GM23338 (cell line): Measurements from ENCODE around the gene HARS1. TPM values are rescaled to one million over a fixed set of nuclear protein-coding genes. Genes with fewer than 3 reads are reported as not detected.

Source experiments
- ATAC-seq: fragments of 200-7000 bp; cut with Tn5 transposase; 3 replicates; pipeline ENCODE4 v1.9.1; 2020
- DNase-seq: peaks from one replicate; pipeline ENCODE4 v3.0.0-alpha.2; 2015; ENCODE audit warnings: low spot score
- H2AFZ ChIP-seq: fragments of 200-600 bp; sonication (generic); 2 replicates; pipeline ENCODE4 v1.8.0; 2016; ENCODE audit warnings: antibody characterized with exemption, mild to moderate bottlenecking, moderate library complexity
- H3F3A ChIP-seq: fragments of 200-600 bp; sonication (generic); replicated peaks from 2 replicates; pipeline ENCODE4 v1.8.0; 2017; ENCODE audit warnings: antibody characterized with exemption, mixed run types, low read depth
- H3K27ac ChIP-seq: fragments of 200-600 bp; sonication (generic); 2 replicates; pipeline ENCODE4 v1.6.1; 2016; ENCODE audit warnings: low read depth
- H3K27me3 ChIP-seq: fragments of 200-600 bp; sonication (generic); 2 replicates; pipeline ENCODE4 v1.8.0; 2016; ENCODE audit warnings: mild to moderate bottlenecking, mixed run types, moderate library complexity; ENCODE audit not compliant: insufficient read depth
- H3K36me3 ChIP-seq: fragments of 200-600 bp; sonication (generic); 2 replicates; pipeline ENCODE4 v1.8.0; 2016; ENCODE audit warnings: mild to moderate bottlenecking; ENCODE audit not compliant: insufficient read depth
- H3K4me1 ChIP-seq: fragments of 200-600 bp; sonication (generic); 2 replicates; pipeline ENCODE4 v1.8.0; 2016; ENCODE audit warnings: mild to moderate bottlenecking, moderate library complexity; ENCODE audit not compliant: insufficient read depth
- H3K4me2 ChIP-seq: fragments of 200-600 bp; sonication (generic); 2 replicates; pipeline ENCODE4 v1.7.1; 2017; ENCODE audit warnings: mixed run types
- H3K4me3 ChIP-seq: fragments of 200-600 bp; sonication (generic); 2 replicates; pipeline ENCODE4 v1.6.1; 2016; ENCODE audit warnings: mixed run types
- H3K79me2 ChIP-seq: fragments of 200-600 bp; sonication (generic); replicated peaks from 2 replicates; pipeline ENCODE4 v1.8.0; 2017; ENCODE audit warnings: mild to moderate bottlenecking; ENCODE audit not compliant: insufficient read depth
- H3K9me2 ChIP-seq: fragments of 200-600 bp; sonication (generic); 2 replicates; pipeline ENCODE4 v1.8.0; 2017; ENCODE audit not compliant: insufficient read depth
- H4K20me1 ChIP-seq: fragments of 200-600 bp; sonication (generic); replicated peaks from 2 replicates; pipeline ENCODE4 v1.8.0; 2017; ENCODE audit warnings: mild to moderate bottlenecking; ENCODE audit not compliant: insufficient read depth
- H3K27ac Mint-ChIP-seq: 2 replicates; pipeline ENCODE4 v1.8.0; 2020; ENCODE audit warnings: inconsistent platforms, mild to moderate bottlenecking, moderate library complexity, mixed read lengths
- H3K27me3 Mint-ChIP-seq: 3 replicates; pipeline ENCODE4 v1.8.0; 2022; ENCODE audit warnings: low read depth, mild to moderate bottlenecking, moderate library complexity, mixed read lengths, inconsistent platforms; ENCODE audit not compliant: insufficient read depth, poor library complexity
- H3K36me3 Mint-ChIP-seq: 3 replicates; pipeline ENCODE4 v1.8.0; 2021; ENCODE audit warnings: low read depth, mild to moderate bottlenecking, inconsistent platforms, moderate library complexity, mixed read lengths
- H3K4me1 Mint-ChIP-seq: 3 replicates; pipeline ENCODE4 v1.8.0; 2020; ENCODE audit warnings: mild to moderate bottlenecking, inconsistent platforms, mixed read lengths
- H3K4me3 Mint-ChIP-seq: 3 replicates; pipeline ENCODE4 v1.8.0; 2021; ENCODE audit warnings: moderate library complexity, mild to moderate bottlenecking, inconsistent platforms, mixed read lengths
- H3K9me3 Mint-ChIP-seq: 3 replicates; pipeline ENCODE4 v1.8.0; 2020; ENCODE audit warnings: moderate library complexity, mild to moderate bottlenecking, inconsistent platforms, mixed read lengths
- CREB1 ChIP-seq: fragments of 250-450 bp; sonication (Bioruptor Pico); IDR thresholded peaks from 2 replicates; pipeline ENCODE4 v1.5.0; 2020; ENCODE audit warnings: low read depth, mild to moderate bottlenecking, moderate library complexity
- CTCF ChIP-seq, 2 experiments: fragments of 200-600 bp in 1 of 2; sonication (generic) in 1 of 2; conservative IDR thresholded peaks; 2 replicates each; pipeline versions ENCODE4 v1.5.1 to v1.6.1; 2016 to 2017; ENCODE audit warnings: antibody characterized with exemption in 2 of 2, low read depth in 2 of 2, mild to moderate bottlenecking in 2 of 2, moderate library complexity in 1 of 2
- ETS1 ChIP-seq: IDR thresholded peaks from 2 replicates; pipeline ENCODE4 v1.6.1; 2016; ENCODE audit warnings: antibody characterized with exemption
- NANOG ChIP-seq: IDR thresholded peaks from 2 replicates; pipeline ENCODE4 v1.6.1; 2016; ENCODE audit warnings: antibody characterized with exemption, borderline replicate concordance
- STAT1 ChIP-seq: IDR thresholded peaks from one replicate; pipeline ENCODE4 v1.6.1; 2016; ENCODE audit warnings: antibody characterized with exemption; ENCODE audit not compliant: unreplicated experiment
- ZNF114 ChIP-seq: fragments of 250-450 bp; sonication (Bioruptor Pico); IDR thresholded peaks from 2 replicates; pipeline ENCODE4 v1.5.0; 2020; ENCODE audit warnings: mild to moderate bottlenecking, moderate library complexity
- polyA plus RNA-seq: library from polyadenylated mRNA; unstranded; fragments of >200 nt; fragmentation: Nextera tagmentation; extraction: Ambion mirVana; gene quantifications from 2 replicates; pipeline ENCODE4 v1.2.1, GENCODE V29; 2016
- total RNA-seq: library from RNA; depleted of rRNA; stranded (reverse); fragments of >200 nt; shearing (Covaris generic); gene quantifications from 2 replicates; pipeline ENCODE4 v1.2.3, GENCODE V29; 2014
- TF ChIP-seq, protein P1 (sequence below): IDR thresholded peaks from one replicate; pipeline ENCODE4 v1.6.1; 2018; ENCODE audit warnings: antibody characterized with exemption; ENCODE audit not compliant: unreplicated experiment

The HARS1 gene
- total and polyA plus RNA-seq, 2 experiments from 2014 or later: 51.6 to 57.8 TPM

DNA sequence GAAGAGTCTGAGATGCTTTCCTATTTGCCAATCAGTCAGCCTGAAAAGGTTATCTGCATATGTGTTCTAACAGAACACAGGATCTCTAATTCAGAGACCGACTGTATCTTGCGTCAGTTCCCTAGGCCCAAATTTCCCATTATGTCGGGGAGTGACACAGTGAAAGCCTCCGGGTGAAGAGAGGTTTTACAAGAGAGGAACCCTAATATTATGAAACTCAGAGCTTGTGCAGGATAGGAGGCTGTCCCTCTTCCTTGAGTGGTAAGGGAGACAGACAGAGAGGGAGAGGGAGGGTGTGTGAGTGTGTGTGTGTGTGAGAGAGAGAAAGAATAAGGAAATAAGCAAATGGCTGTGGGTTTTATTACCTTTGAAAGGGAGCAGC, 60.1 kb downstream of the HARS1 start (continued):
- TF ChIP-seq, protein P1, sequence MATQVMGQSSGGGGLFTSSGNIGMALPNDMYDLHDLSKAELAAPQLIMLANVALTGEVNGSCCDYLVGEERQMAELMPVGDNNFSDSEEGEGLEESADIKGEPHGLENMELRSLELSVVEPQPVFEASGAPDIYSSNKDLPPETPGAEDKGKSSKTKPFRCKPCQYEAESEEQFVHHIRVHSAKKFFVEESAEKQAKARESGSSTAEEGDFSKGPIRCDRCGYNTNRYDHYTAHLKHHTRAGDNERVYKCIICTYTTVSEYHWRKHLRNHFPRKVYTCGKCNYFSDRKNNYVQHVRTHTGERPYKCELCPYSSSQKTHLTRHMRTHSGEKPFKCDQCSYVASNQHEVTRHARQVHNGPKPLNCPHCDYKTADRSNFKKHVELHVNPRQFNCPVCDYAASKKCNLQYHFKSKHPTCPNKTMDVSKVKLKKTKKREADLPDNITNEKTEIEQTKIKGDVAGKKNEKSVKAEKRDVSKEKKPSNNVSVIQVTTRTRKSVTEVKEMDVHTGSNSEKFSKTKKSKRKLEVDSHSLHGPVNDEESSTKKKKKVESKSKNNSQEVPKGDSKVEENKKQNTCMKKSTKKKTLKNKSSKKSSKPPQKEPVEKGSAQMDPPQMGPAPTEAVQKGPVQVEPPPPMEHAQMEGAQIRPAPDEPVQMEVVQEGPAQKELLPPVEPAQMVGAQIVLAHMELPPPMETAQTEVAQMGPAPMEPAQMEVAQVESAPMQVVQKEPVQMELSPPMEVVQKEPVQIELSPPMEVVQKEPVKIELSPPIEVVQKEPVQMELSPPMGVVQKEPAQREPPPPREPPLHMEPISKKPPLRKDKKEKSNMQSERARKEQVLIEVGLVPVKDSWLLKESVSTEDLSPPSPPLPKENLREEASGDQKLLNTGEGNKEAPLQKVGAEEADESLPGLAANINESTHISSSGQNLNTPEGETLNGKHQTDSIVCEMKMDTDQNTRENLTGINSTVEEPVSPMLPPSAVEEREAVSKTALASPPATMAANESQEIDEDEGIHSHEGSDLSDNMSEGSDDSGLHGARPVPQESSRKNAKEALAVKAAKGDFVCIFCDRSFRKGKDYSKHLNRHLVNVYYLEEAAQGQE: no peak
- no peak for TF ChIP-seq CREB1
- TF ChIP-seq ZNF114: no peak
- no peak for TF ChIP-seq STAT1

- Histone ChIP-seq H3K27me3 (peaks cover 39% of the 10 kb centered on the region), H3K36me3 (peaks cover 6% of the 10 kb centered on the region; the same call in 1 of the 2 replicates), H3K4me3 (no peak overlapping the region), H3K4me2 (no peak overlapping the region), H3K4me1 (no peaks in the 10 kb centered on the region), H3K27ac (no peak overlapping the region), H3F3A (no peaks in the 10 kb centered on the region), H4K20me1 (no peaks in the 10 kb centered on the region), H3K79me2 (no peaks in the 10 kb centered on the region), H3K9me2 (0 out of 2 replicates have a peak, but pooled peaks cover 1% of the 10 kb centered on the region), H2AFZ (no peak overlapping the region)
- Mint-ChIP-seq H3K9me3 (peaks cover 58% of the 10 kb centered on the region), H3K4me3 (no peak overlapping the region), H3K27me3 (peaks cover 25% of the 10 kb centered on the region), H3K27ac (no peak overlapping the region), H3K4me1 (no peaks in the 10 kb centered on the region; the same call in 2 of the 3 replicates), H3K36me3 (peaks cover 13% of the 10 kb centered on the region)
- ATAC-seq: no peak
- no peak for DNase-seq
- TF ChIP-seq NANOG (no peak), CTCF (conservative IDR thresholded peaks at IDR 0.05; ENCODE audit: low read depth in 2 of 2) (no peak), ETS1 (no peak), STAT1 (no peak)
These were observed 60.7 kb downstream of the HARS1 start for GRCh38 chr5:140630292-140631035.
